ENCODE measurements around the gene CNOT11. TPM values are rescaled to one million over a fixed set of nuclear protein-coding genes. Genes with fewer than 3 reads are reported as not detected.

The CNOT11 gene
- total RNA-seq, 1 experiment from 2014 or later, result 57.8 TPM

GRCh38 chr2:101282980-101283379, 30.3 kb downstream of the CNOT11 start:
- peaks cover 42 to 57% of the 10 kb centered on the region in 2 experiments; a peak in 3 of 4 replicates for H3K36me3 ChIP-seq (ENCODE audit: control insufficient read depth in 1 of 2, insufficient read depth in 2 of 2, low read length in 2 of 2)
- H3K9me3 ChIP-seq (ENCODE audit: control insufficient read depth in 1 of 2, insufficient read depth in 1 of 2, low read depth in 1 of 2, low read length in 2 of 2), result no peaks in the 10 kb centered on the region
- H3K27me3 ChIP-seq (ENCODE audit: insufficient read depth, low read length), result no peaks in the 10 kb centered on the region
- H4K20me1 ChIP-seq (ENCODE audit: insufficient read depth), result peaks cover 3% of the 10 kb centered on the region; the same call in 1 of the 2 replicates
- no peaks in the 10 kb centered on the region for H3K9me2 ChIP-seq (ENCODE audit: insufficient read depth)
- H3K4me1 ChIP-seq (ENCODE audit: control insufficient read depth in 1 of 2, insufficient read depth in 2 of 2, low read length in 2 of 2), result no peaks in the 10 kb centered on the region
- H2AFZ ChIP-seq (ENCODE audit: low read depth, low read length, poor library complexity, severe bottlenecking), result no peak overlapping the region
- CTCF ChIA-PET, result no interaction called here
- intact Hi-C loops (cut with micrococcal nuclease), result no loop called here
- RAD21 ChIA-PET (ENCODE audit: low non-redundant PET in 1 of 2, low total read pairs in 2 of 2, uncharacterized antibody in 2 of 2, unreplicated experiment in 2 of 2), result no interaction called here
- no peak overlapping the region for H3K4me3 ChIP-seq (replicated peaks in 1 of 2; ENCODE audit: low read depth in 1 of 2, low read length in 2 of 2)
- H3K9ac ChIP-seq (ENCODE audit: low read length), result no peak overlapping the region
- no peak overlapping the region for H3K27ac ChIP-seq (ENCODE audit: low read depth, low read length)
- BruUV-seq (replicated peaks), result no TSS peak
- ATAC-seq, result no peak
- H3K4me2 ChIP-seq (ENCODE audit: low read length), result no peak overlapping the region
- TF ChIP-seq ZBTB33 (IDR thresholded peaks at IDR 0.05; ENCODE audit: extremely low read depth, insufficient replicate concordance, low read length) (no peak), EZH2phosphoT487 (IDR thresholded peaks at IDR 0.05; ENCODE audit: borderline replicate concordance) (no peak), FOSL1 (IDR thresholded peaks at IDR 0.05; ENCODE audit: low read depth) (no peak), ZFX (IDR thresholded peaks at IDR 0.05) (no peak), MAX (IDR thresholded peaks at IDR 0.05) (no peak), EZH2 (IDR thresholded peaks at IDR 0.05) (no peak), ZNF274 (IDR thresholded peaks at IDR 0.05; ENCODE audit: low read depth, low read length) (no peak), POLR2A (IDR thresholded peaks at IDR 0.05; ENCODE audit: borderline replicate concordance, extremely low read depth, insufficient read depth, insufficient read length) (no peak), SP1 (IDR thresholded peaks at IDR 0.05; ENCODE audit: low read depth) (no peak), SIN3A (IDR thresholded peaks at IDR 0.05; ENCODE audit: low read depth) (no peak)
- DNase-seq (ENCODE audit: low read depth, low spot score), result no peak
- POLR2A ChIA-PET, result no interaction called here
- H3K79me2 ChIP-seq (ENCODE audit: insufficient read depth, low read length), result peaks cover 10% of the 10 kb centered on the region; the same call in 1 of the 2 replicates

Measured in HCT116 (cell line).